HCT116 (cell line): ENCODE data around the gene TEX48. TPM values are rescaled to one million over a fixed set of nuclear protein-coding genes. Genes with fewer than 3 reads are reported as not detected.

Source experiments
- ATAC-seq: fragments of 200-7000 bp; cut with Tn5 transposase; 2 replicates; pipeline ENCODE4 v1.9.1; 2020; ENCODE audit warnings: mild to moderate bottlenecking, moderate library complexity
- BruUV-seq: library from RNA; stranded (reverse); fragments of 400-500 nt; replicated peaks from 2 replicates; lab custom pipeline; 2021; lab: Mats Ljungman, UMichigan
- CTCF ChIA-PET: fragments of 300-600 bp; sonication (Branson Sonifier 250); formaldehyde crosslinking; loops from one replicate; lab custom pipeline; 2021; ENCODE audit warnings: antibody characterized with exemption; lab: Charles Lee
- POLR2A ChIA-PET: fragments of 300-600, 350-600 bp; sonication (Branson Sonifier 250); formaldehyde crosslinking; loops from one replicate; lab custom pipeline; 2021; ENCODE audit warnings: antibody characterized with exemption; lab: Charles Lee
- RAD21 ChIA-PET, 2 experiments: fragments of 300-600 bp; sonication (Branson Sonifier 250); formaldehyde crosslinking; loops; one replicate each; lab custom pipeline; 2023; ENCODE audit warnings: low total read pairs in 2 of 2; ENCODE audit not compliant: uncharacterized antibody in 2 of 2, unreplicated experiment in 2 of 2, low non-redundant PET in 1 of 2; lab: Charles Lee
- DNase-seq: peaks from one replicate; pipeline ENCODE4 v3.0.0-alpha.2; 2010; ENCODE audit warnings: low read depth, low spot score
- H2AFZ ChIP-seq: fragments of 200-600 bp; shearing (Covaris generic), sonication (generic); 2 replicates; pipeline ENCODE4 v1.6.1; 2017; ENCODE audit warnings: low read depth, mixed run types, mixed read lengths, antibody characterized with exemption, low read length; ENCODE audit not compliant: poor library complexity, severe bottlenecking
- H3K27ac ChIP-seq: 2 replicates; pipeline ENCODE4 v1.5.1; 2012; ENCODE audit warnings: low read depth, low read length
- H3K27me3 ChIP-seq: fragments of 200-600 bp; sonication (generic); 2 replicates; pipeline ENCODE4 v1.6.1; 2016; ENCODE audit warnings: mixed run types, low read length, mixed read lengths; ENCODE audit not compliant: insufficient read depth
- H3K36me3 ChIP-seq, 2 experiments: fragments of 200-500 bp in 1 of 2; fragments of 200-600 bp in 1 of 2; sonication (Bioruptor generic) in 1 of 2; sonication (generic) in 1 of 2; 2 replicates each; pipeline versions ENCODE4 v1.5.1 to v1.6.1; 2014 to 2016; ENCODE audit warnings: low read length in 2 of 2, inconsistent platforms in 1 of 2, mixed read lengths in 1 of 2, mixed run types in 1 of 2; ENCODE audit not compliant: insufficient read depth in 2 of 2, control insufficient read depth in 1 of 2
- H3K4me1 ChIP-seq, 2 experiments: fragments of 200-600 bp in 1 of 2; sonication (generic) in 1 of 2; 2 replicates each; pipeline versions ENCODE4 v1.5.1 to v1.6.1; 2012 to 2017; ENCODE audit warnings: low read length in 2 of 2, inconsistent platforms in 1 of 2, mild to moderate bottlenecking in 1 of 2, mixed read lengths in 1 of 2, mixed run types in 1 of 2, moderate library complexity in 1 of 2; ENCODE audit not compliant: insufficient read depth in 2 of 2, control insufficient read depth in 1 of 2
- H3K4me2 ChIP-seq: fragments of 200-600 bp; sonication (generic); 2 replicates; pipeline ENCODE4 v1.6.1; 2017; ENCODE audit warnings: mixed run types, low read length, mixed read lengths
- H3K4me3 ChIP-seq, 2 experiments: fragments of 200-600 bp in 1 of 2; sonication (generic) in 1 of 2; replicated peaks in 1 of 2; 2 replicates each; pipeline ENCODE4 v1.5.1; 2011 to 2016; ENCODE audit warnings: low read length in 2 of 2, control low read depth in 1 of 2, low read depth in 1 of 2, mild to moderate bottlenecking in 1 of 2, mixed read lengths in 1 of 2, mixed run types in 1 of 2
- H3K79me2 ChIP-seq: fragments of 200-600 bp; sonication (generic); 2 replicates; pipeline ENCODE4 v1.6.1; 2017; ENCODE audit warnings: mild to moderate bottlenecking, mixed run types, low read length, moderate library complexity, mixed read lengths; ENCODE audit not compliant: insufficient read depth
- H3K9ac ChIP-seq: fragments of 200-600 bp; sonication (generic); 2 replicates; pipeline ENCODE4 v1.6.1; 2016; ENCODE audit warnings: low read length, mixed read lengths
- H3K9me2 ChIP-seq: fragments of 200-600 bp; sonication (generic), shearing (Covaris generic); 2 replicates; pipeline ENCODE4 v1.6.1; 2017; ENCODE audit warnings: mixed run types, mild to moderate bottlenecking, moderate library complexity; ENCODE audit not compliant: insufficient read depth
- H3K9me3 ChIP-seq, 2 experiments: fragments of 200-500 bp in 1 of 2; fragments of 200-600 bp in 1 of 2; sonication (Bioruptor generic) in 1 of 2; sonication (generic) in 1 of 2; 2 replicates each; pipeline ENCODE4 v1.6.1; 2014 to 2017; ENCODE audit warnings: low read length in 2 of 2, mixed read lengths in 2 of 2, inconsistent platforms in 1 of 2, low read depth in 1 of 2, mild to moderate bottlenecking in 1 of 2, mixed run types in 1 of 2, moderate library complexity in 1 of 2; ENCODE audit not compliant: control insufficient read depth in 1 of 2, insufficient read depth in 1 of 2
- H4K20me1 ChIP-seq: fragments of 200-600 bp; sonication (generic), shearing (Covaris generic); 2 replicates; pipeline ENCODE4 v1.6.1; 2017; ENCODE audit warnings: mixed run types, mild to moderate bottlenecking, moderate library complexity; ENCODE audit not compliant: insufficient read depth
- CEBPB ChIP-seq: IDR thresholded peaks from 2 replicates; pipeline ENCODE4 v1.6.1; 2012; ENCODE audit warnings: low read depth
- ELF1 ChIP-seq: IDR thresholded peaks from 2 replicates; pipeline ENCODE4 v1.6.1; 2012; ENCODE audit warnings: low read depth, borderline replicate concordance
- EZH2phosphoT487 ChIP-seq: fragments of 200-600 bp; IDR thresholded peaks from 2 replicates; pipeline ENCODE4 v1.6.1; 2018; ENCODE audit warnings: antibody characterized with exemption, borderline replicate concordance
- FOSL1 ChIP-seq: IDR thresholded peaks from 2 replicates; pipeline ENCODE4 v1.6.1; 2012; ENCODE audit warnings: low read depth
- JUND ChIP-seq: IDR thresholded peaks from 2 replicates; pipeline ENCODE4 v1.6.1; 2012
- MAX ChIP-seq: IDR thresholded peaks from 2 replicates; pipeline ENCODE4 v1.6.1; 2012
- POLR2A ChIP-seq: IDR thresholded peaks from 2 replicates; pipeline ENCODE4 v1.7.0; 2011; ENCODE audit warnings: borderline replicate concordance; ENCODE audit not compliant: insufficient read depth, insufficient read length; ENCODE audit errors: extremely low read depth
- POLR2AphosphoS5 ChIP-seq: IDR thresholded peaks from 2 replicates; pipeline ENCODE4 v1.6.1; 2011; ENCODE audit warnings: mild to moderate bottlenecking, low read depth, low read length, moderate library complexity
- RAD21 ChIP-seq: IDR thresholded peaks from 2 replicates; pipeline ENCODE4 v1.6.1; 2012; ENCODE audit warnings: low read depth, mild to moderate bottlenecking
- SIN3A ChIP-seq: IDR thresholded peaks from 2 replicates; pipeline ENCODE4 v1.6.1; 2012; ENCODE audit warnings: low read depth
- ZBTB33 ChIP-seq: IDR thresholded peaks from 2 replicates; pipeline ENCODE4 v1.6.1; 2011; ENCODE audit warnings: mild to moderate bottlenecking, low read length, moderate library complexity; ENCODE audit not compliant: insufficient replicate concordance; ENCODE audit errors: extremely low read depth
- intact Hi-C: fragments of 100-400 bp; cut with micrococcal nuclease; formaldehyde crosslinking; loops from 2 replicates; pipeline ENCODE4 v1.10.0; 2022
- total RNA-seq: library from RNA; stranded (reverse); gene quantifications from one replicate; pipeline ENCODE4 v1.2.1, GENCODE V29; 2021; ENCODE audit not compliant: unreplicated experiment

The TEX48 gene
- total RNA-seq, 1 experiment from 2014 or later = not detected

GRCh38 chr9:114720086-114720676, 38.2 kb upstream of the TEX48 start:
- no peaks in the 10 kb centered on the region for H3K9me2 ChIP-seq
- no peaks in the 10 kb centered on the region for H3K79me2 ChIP-seq
- no peaks in the 10 kb centered on the region for H3K9me3 ChIP-seq
- intact Hi-C loops = no loop called here
- TF ChIP-seq POLR2AphosphoS5 (no peak), MAX (no peak), CEBPB (no peak), SIN3A (no peak), RAD21 (no peak), FOSL1 (no peak), POLR2A (no peak), EZH2phosphoT487 (no peak), JUND (no peak), ZBTB33 (no peak), ELF1 (no peak)
- TF ChIP-seq, all 23 proteins: peak for 0
- no peak overlapping the region for H3K27ac ChIP-seq
- H3K4me1 ChIP-seq = peaks cover 17 to 29% of the 10 kb centered on the region in 2 experiments
- no peak overlapping the region for H3K9ac ChIP-seq
- no TSS peak for BruUV-seq
- H3K36me3 ChIP-seq = no peaks in the 10 kb centered on the region
- RAD21 ChIA-PET = no interaction called here
- no peak overlapping the region for H3K4me3 ChIP-seq
- no peaks in the 10 kb centered on the region for H4K20me1 ChIP-seq
- H3K4me2 ChIP-seq = no peak overlapping the region
- CTCF ChIA-PET = interaction anchor here (1.1 kb wide), 1 partner anchor 186 kb away, joined by 4 read pairs; no protein-coding TSS in a partner anchor
- ATAC-seq (no peak), DNase-seq (no peak)
- POLR2A ChIA-PET = no interaction called here
- peaks cover 42% of the 10 kb centered on the region; the same call in 1 of the 2 replicates for H3K27me3 ChIP-seq
- H2AFZ ChIP-seq = no peak overlapping the region
